Stimulated activated CD8-positive, alpha-beta memory T cell treated with anti-CD3 and anti-CD28 coated beads, Interleukin-15, amount 100 ng/mL, for 1 hour (primary cell): ENCODE measurements around the gene SLC30A5.

Experiments
- DNase-seq: peaks from one replicate; pipeline ENCODE4 v3.0.0-alpha.2; 2020; ENCODE audit warnings: low read depth

Gene SLC30A5

GRCh38 chr5:69167929-69168328 lies 74.1 kb downstream of the SLC30A5 start:
- DNase-seq, result no peak

DNA sequence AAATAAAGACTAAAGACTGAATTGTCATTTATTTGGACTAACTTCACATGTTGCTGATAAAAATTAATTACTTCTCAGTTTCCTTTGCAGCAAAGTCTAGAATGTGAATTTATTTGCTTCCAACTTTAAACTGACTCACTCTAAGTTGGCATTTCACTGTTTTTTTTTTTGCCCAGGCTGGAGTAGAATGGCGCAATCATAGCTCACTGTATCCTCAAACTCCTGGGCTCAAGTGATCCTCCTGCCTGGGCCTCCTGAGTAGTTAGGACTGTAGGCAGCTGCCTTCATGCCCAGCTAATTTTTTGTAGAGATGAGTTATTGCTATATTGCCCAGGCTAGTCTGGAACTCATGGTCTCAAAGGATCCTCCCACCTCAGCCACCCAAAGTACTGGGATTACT lies 76.7 kb downstream of the SLC30A5 start:
- DNase-seq, result no peak

GRCh38 chr5:69170969-69171368 lies 77.2 kb downstream of the SLC30A5 start:
- DNase-seq, result no peak
